Thoracic aorta (tissue), 2 donors: ENCODE data around the gene SNN. TPM values are rescaled to one million over a fixed set of nuclear protein-coding genes. Genes with fewer than 3 reads are reported as not detected.

ENCODE experiments used
- ATAC-seq: fragments of 150-250 bp; one replicate; pipeline ENCODE4 v1.8.0; 2017; ENCODE audit warnings: low read depth; ENCODE audit not compliant: insufficient number of reproducible peaks, low FRiP score
- DNase-seq: peaks from one replicate; pipeline ENCODE4 v3.0.0-alpha.2; 2020; ENCODE audit warnings: low spot score
- H3K27ac ChIP-seq, 2 donors: fragments of 200-600 bp; sonication (generic); 1 replicate in 1 of 2; 2 replicates in 1 of 2; pipeline ENCODE4 v1.5.1; 2016; ENCODE audit warnings: mild to moderate bottlenecking in 2 of 2, moderate library complexity in 2 of 2
- H3K27me3 ChIP-seq: fragments of 200-600 bp; sonication (generic); replicated peaks from 2 replicates; pipeline ENCODE4 v1.6.0; 2016; ENCODE audit warnings: mild to moderate bottlenecking; ENCODE audit not compliant: insufficient read depth
- H3K36me3 ChIP-seq: fragments of 200-600 bp; sonication (generic); one replicate; pipeline ENCODE4 v1.5.1; 2016
- H3K4me1 ChIP-seq, 2 donors: fragments of 200-600 bp; sonication (generic); 1 replicate in 1 of 2; 2 replicates in 1 of 2; pipeline versions ENCODE4 v1.5.1 to v1.6.0; 2016; ENCODE audit warnings: low read depth in 2 of 2, mild to moderate bottlenecking in 1 of 2; ENCODE audit not compliant: control insufficient read depth in 1 of 2
- H3K4me3 ChIP-seq: fragments of 200-600 bp; sonication (generic); 2 replicates; pipeline ENCODE4 v1.5.1; 2016; ENCODE audit warnings: mild to moderate bottlenecking
- H3K9me3 ChIP-seq: fragments of 200-600 bp; sonication (generic); 2 replicates; pipeline ENCODE4 v1.5.1; 2016
- total RNA-seq, 2 donors: library from RNA; depleted of rRNA; stranded (reverse); fragments of >200 nt; gene quantifications; one replicate each; pipeline versions ENCODE4 v1.1.0 to v1.2.3, GENCODE V29; 2016
- TF ChIP-seq, protein P1 (sequence below): fragments of 200-600 bp; sonication (generic); IDR thresholded peaks from one replicate; pipeline ENCODE4 v1.5.1; 2019; ENCODE audit warnings: antibody characterized with exemption

Gene SNN
- total RNA-seq, 2 donors from 2014 or later: 14.6 to 21.4 TPM

DNA sequence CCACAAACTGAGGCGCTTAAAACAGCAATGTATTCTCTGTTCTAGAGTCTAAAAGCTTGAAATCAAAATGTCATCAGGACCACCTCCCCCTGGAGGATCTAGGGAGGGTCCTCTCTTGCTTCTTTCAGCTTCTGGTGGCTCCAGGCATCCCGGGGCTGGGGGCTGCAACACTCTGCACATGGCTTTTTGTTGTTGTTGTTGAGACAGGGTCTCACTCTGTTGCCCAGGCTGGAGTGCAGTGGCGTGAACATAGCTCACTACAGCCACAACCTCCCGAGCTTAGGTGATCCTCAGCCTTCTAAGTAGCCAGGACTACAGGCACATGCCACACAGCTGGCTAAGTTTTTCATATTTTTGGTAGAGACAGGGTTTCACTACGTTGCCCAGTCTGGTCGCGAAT is 37.0 kb upstream of the SNN start:
- H3K36me3 ChIP-seq: no peaks in the 10 kb centered on the region
- DNase-seq (no peak), ATAC-seq (no peak)
- H3K27me3 ChIP-seq: no peaks in the 10 kb centered on the region
- no peak overlapping the region for H3K4me3 ChIP-seq
- H3K4me1 ChIP-seq: peaks cover 11 to 15% of the 10 kb centered on the region in 2 donors
- H3K27ac ChIP-seq: no peak overlapping the region
- TF ChIP-seq, protein P1, sequence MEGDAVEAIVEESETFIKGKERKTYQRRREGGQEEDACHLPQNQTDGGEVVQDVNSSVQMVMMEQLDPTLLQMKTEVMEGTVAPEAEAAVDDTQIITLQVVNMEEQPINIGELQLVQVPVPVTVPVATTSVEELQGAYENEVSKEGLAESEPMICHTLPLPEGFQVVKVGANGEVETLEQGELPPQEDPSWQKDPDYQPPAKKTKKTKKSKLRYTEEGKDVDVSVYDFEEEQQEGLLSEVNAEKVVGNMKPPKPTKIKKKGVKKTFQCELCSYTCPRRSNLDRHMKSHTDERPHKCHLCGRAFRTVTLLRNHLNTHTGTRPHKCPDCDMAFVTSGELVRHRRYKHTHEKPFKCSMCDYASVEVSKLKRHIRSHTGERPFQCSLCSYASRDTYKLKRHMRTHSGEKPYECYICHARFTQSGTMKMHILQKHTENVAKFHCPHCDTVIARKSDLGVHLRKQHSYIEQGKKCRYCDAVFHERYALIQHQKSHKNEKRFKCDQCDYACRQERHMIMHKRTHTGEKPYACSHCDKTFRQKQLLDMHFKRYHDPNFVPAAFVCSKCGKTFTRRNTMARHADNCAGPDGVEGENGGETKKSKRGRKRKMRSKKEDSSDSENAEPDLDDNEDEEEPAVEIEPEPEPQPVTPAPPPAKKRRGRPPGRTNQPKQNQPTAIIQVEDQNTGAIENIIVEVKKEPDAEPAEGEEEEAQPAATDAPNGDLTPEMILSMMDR: no peak
- H3K9me3 ChIP-seq: no peaks in the 10 kb centered on the region

DNA sequence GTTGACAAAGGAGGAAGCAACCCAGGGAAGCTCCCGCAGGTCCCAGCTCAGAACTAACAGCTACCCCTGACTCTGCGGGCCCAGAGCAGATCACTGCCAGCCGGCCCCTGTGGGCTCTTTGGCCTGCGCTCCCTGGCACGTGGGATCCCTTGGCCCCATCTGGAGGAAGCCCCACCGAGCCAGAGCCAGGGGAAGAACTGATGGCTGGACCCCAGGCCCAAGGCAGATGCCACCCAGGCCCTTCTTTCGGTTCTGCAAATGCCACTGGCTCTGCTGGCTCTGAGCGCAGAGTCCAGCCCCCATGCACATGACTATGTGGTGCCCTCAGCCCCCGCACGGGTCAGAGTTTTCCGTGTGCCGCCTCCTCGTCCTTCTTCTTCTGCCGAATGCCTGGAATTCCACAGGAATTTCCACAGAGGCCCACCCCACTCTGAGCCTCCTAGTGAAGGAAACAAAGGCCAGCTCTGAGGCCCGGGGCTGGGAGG is 35.8 kb upstream of the SNN start:
- Histone ChIP-seq H3K4me1 (peaks cover 11 to 15% of the 10 kb centered on the region in 2 donors), H3K36me3 (no peaks in the 10 kb centered on the region), H3K27me3 (no peaks in the 10 kb centered on the region), H3K9me3 (no peaks in the 10 kb centered on the region), H3K4me3 (peak overlapping the region; percentile 1), H3K27ac (peak overlapping the region; percentile 32 to 49)
- ATAC-seq (no peak), DNase-seq (no peak)
- TF ChIP-seq, protein P1: no peak

DNA sequence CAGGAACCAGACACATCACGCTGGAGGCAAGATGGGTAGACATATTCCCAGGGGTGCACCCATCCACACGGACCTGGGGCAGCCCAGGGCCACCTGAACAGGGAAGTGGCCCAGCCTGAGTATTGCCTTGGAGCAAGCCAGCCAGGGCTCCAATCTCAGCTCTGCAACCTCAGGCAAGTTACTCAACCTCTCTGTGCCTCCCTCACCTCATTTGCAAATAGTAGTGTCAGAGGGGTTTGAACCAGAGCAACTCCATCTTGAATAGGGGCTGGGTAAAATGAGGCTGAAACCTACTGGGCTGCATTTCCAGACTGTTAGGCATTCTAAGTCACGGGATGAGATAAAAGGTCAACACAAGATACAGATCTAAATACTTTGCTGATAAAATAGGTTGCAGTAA is 35.1 kb upstream of the SNN start:
- Histone ChIP-seq H3K9me3 (no peaks in the 10 kb centered on the region), H3K27me3 (no peaks in the 10 kb centered on the region), H3K4me1 (peaks cover 11 to 15% of the 10 kb centered on the region in 2 donors), H3K27ac (peak overlapping the region; percentile 32 to 49), H3K36me3 (no peaks in the 10 kb centered on the region), H3K4me3 (no peak overlapping the region)
- TF ChIP-seq, protein P1: no peak
- ATAC-seq (no peak), DNase-seq (no peak)

DNA sequence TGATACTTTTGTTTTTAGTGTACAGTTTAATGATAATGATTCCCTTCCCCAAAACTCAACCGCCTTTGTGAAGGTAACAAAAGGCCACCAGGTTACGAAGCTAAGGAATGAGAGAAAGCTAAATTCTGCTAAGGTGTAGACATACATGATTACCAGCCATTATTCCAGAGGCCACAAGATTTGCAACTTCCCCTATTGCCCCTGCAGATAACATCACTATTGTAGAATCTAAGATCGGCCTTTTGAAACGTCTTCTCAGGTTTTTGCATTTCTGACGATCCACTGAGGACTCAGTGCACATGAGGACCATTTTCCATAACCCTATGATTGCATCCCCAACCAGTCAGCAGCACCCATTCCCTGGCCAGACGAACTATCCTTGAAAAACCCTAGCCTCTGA is 33.9 kb upstream of the SNN start:
- Histone ChIP-seq H3K4me3 (no peak overlapping the region), H3K4me1 (peaks cover 11 to 15% of the 10 kb centered on the region in 2 donors), H3K9me3 (no peaks in the 10 kb centered on the region), H3K27ac (no peak overlapping the region), H3K27me3 (no peaks in the 10 kb centered on the region), H3K36me3 (no peaks in the 10 kb centered on the region)
- DNase-seq: no peak
- no peak for ATAC-seq
- TF ChIP-seq, protein P1: no peak

DNA sequence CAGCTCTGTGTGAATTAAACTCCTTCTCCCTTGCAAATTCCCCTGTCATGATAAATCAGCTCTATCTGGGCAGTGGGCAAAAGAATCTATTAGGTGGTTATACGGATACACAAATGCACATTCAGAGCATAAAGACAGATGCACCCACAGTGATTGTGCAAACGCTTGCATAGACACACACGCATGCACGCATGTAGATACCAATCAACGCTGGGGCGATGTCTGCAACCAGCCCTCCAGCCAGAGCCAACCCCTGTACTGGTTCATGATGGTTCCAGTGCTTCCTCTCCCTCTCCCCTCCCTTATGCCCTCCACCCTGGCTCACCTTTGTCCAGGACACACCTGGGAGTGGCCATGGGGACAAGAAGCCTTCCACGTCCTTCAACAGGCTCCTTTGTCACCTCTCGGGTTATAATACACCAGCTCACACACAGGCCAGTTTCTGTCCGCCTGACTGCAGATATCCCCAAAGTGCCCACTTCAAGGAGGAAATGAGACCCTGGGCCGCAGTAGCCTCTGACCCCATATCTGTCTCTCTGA is 33.1 kb upstream of the SNN start:
- H3K27me3 ChIP-seq: no peaks in the 10 kb centered on the region
- H3K36me3 ChIP-seq: no peaks in the 10 kb centered on the region
- peaks cover 11 to 20% of the 10 kb centered on the region in 2 donors for H3K4me1 ChIP-seq
- ATAC-seq: no peak
- TF ChIP-seq, protein P1: no peak
- H3K4me3 ChIP-seq: no peak overlapping the region
- no peak overlapping the region for H3K27ac ChIP-seq
- no peak for DNase-seq
- no peaks in the 10 kb centered on the region for H3K9me3 ChIP-seq
